A549 (cell line): ENCODE measurements around the gene GARNL3.

Source experiments
- SMC3 ChIP-seq: fragments of >200 bp; sonication (Bioruptor Twin); formaldehyde crosslinking; IDR thresholded peaks from 3 replicates; pipeline ENCODE4 v1.6.1; 2018; ENCODE audit warnings: inconsistent platforms
- TP53 ChIP-seq: fragments of 250-450 bp; sonication (Bioruptor Pico); IDR thresholded peaks from 2 replicates; pipeline ENCODE4 v1.5.0; 2021; ENCODE audit warnings: mild to moderate bottlenecking, moderate library complexity
- TF ChIP-seq, protein P1 (sequence below): fragments of >200 bp; sonication (Bioruptor Twin); formaldehyde crosslinking; IDR thresholded peaks from 3 replicates; pipeline ENCODE4 v1.5.1; 2016

GRCh38 chr9:127283135-127283534 is 18.6 kb downstream of the GARNL3 start:
- no peak for TF ChIP-seq TP53 (CRISPR knock-in tag)
- TF ChIP-seq, protein P1, sequence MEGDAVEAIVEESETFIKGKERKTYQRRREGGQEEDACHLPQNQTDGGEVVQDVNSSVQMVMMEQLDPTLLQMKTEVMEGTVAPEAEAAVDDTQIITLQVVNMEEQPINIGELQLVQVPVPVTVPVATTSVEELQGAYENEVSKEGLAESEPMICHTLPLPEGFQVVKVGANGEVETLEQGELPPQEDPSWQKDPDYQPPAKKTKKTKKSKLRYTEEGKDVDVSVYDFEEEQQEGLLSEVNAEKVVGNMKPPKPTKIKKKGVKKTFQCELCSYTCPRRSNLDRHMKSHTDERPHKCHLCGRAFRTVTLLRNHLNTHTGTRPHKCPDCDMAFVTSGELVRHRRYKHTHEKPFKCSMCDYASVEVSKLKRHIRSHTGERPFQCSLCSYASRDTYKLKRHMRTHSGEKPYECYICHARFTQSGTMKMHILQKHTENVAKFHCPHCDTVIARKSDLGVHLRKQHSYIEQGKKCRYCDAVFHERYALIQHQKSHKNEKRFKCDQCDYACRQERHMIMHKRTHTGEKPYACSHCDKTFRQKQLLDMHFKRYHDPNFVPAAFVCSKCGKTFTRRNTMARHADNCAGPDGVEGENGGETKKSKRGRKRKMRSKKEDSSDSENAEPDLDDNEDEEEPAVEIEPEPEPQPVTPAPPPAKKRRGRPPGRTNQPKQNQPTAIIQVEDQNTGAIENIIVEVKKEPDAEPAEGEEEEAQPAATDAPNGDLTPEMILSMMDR: no peak
- TF ChIP-seq SMC3: no peak
